Thyroid gland (tissue), 4 donors: ENCODE measurements around the gene PLA2G3. TPM values are rescaled to one million over a fixed set of nuclear protein-coding genes. Genes with fewer than 3 reads are reported as not detected.

Source experiments
- DNase-seq, 2 donors: peaks; one replicate each; pipeline ENCODE4 v3.0.0-alpha.2; 2019
- H3K27ac ChIP-seq, 3 donors: fragments of 200-600 bp; sonication (generic); 1 replicate in 2 of 3; 2 replicates in 1 of 3; pipeline ENCODE4 v1.5.1; 2016 to 2019; ENCODE audit warnings: mild to moderate bottlenecking in 1 of 3, moderate library complexity in 1 of 3
- H3K27me3 ChIP-seq: fragments of 200-600 bp; sonication (generic); one replicate; pipeline ENCODE4 v1.5.1; 2019
- H3K36me3 ChIP-seq, 2 donors: fragments of 200-600 bp; sonication (generic); one replicate each; pipeline ENCODE4 v1.5.1; 2016 to 2019
- H3K4me1 ChIP-seq, 2 donors: fragments of 200-600 bp; sonication (generic); one replicate each; pipeline ENCODE4 v1.5.1; 2017 to 2019
- H3K4me3 ChIP-seq, 3 donors: fragments of 200-600 bp; sonication (generic); replicated peaks in 1 of 3; 1 replicate in 2 of 3; 2 replicates in 1 of 3; pipeline ENCODE4 v1.5.1; 2016; ENCODE audit warnings: mild to moderate bottlenecking in 1 of 3
- H3K9me3 ChIP-seq: fragments of 200-600 bp; sonication (generic); one replicate; pipeline ENCODE4 v1.5.1; 2017
- CTCF ChIP-seq, 6 experiments: fragments of 200-600 bp in 3 of 6; fragments of 450-650 bp in 3 of 6; sonication (generic) in 3 of 6; IDR thresholded peaks; one replicate each; pipeline ENCODE4 v1.5.1; 2016 to 2019; ENCODE audit warnings: antibody characterized with exemption in 6 of 6, mild to moderate bottlenecking in 2 of 6, inconsistent platforms in 1 of 6, moderate library complexity in 1 of 6
- POLR2A ChIP-seq, 2 donors: fragments of 450-650 bp; IDR thresholded peaks; one replicate each; pipeline ENCODE4 v1.6.1; 2017; ENCODE audit warnings: antibody characterized with exemption in 2 of 2, mild to moderate bottlenecking in 2 of 2, moderate library complexity in 1 of 2
- WGBS, 2 donors: methylation state at CpG; one replicate each; pipeline ENCODE4 v1.1.5; 2017; 5-methylcytosine and 5-hydroxymethylcytosine counted together
- intact Hi-C: fragments of 100-400 bp; cut with DNase I; formaldehyde crosslinking; loops from one replicate; pipeline ENCODE4 v1.15.1; 2023
- total RNA-seq, 4 donors: library from RNA; depleted of rRNA; stranded (reverse); fragments of >200 nt; gene quantifications; one replicate each; pipeline ENCODE4 v1.2.3, GENCODE V29; 2016

Gene PLA2G3
- total RNA-seq, 4 donors from 2014 or later: 0.22 to 1.9 (median 0.83) TPM; not detected in 1

- 90 to 95% methylated on average over 22 to 27 of the region's 27 CpGs for WGBS, 2 donors
- Histone ChIP-seq H3K4me3 (no peak overlapping the region), H3K36me3 (peaks cover 27 to 33% of the 10 kb centered on the region in 2 donors), H3K27me3 (no peaks in the 10 kb centered on the region), H3K9me3 (no peaks in the 10 kb centered on the region), H3K4me1 (peaks cover 11 to 14% of the 10 kb centered on the region in 2 donors), H3K27ac (no peak overlapping the region)
- intact Hi-C loops: no loop called here
- TF ChIP-seq POLR2A (IDR thresholded peaks at IDR 0.05) (no peak), CTCF (IDR thresholded peaks at IDR 0.05) (no peak)
- no peak for DNase-seq
Measured at GRCh38 chr22:31096657-31097279, 43.5 kb downstream of the PLA2G3 start.

- H3K9me3 ChIP-seq: no peaks in the 10 kb centered on the region
- intact Hi-C loops: no loop called here
- H3K27ac ChIP-seq: no peak overlapping the region
- DNase-seq: no peak
- no peak overlapping the region for H3K4me3 ChIP-seq
- no peaks in the 10 kb centered on the region for H3K27me3 ChIP-seq
- peaks cover 38% of the 10 kb centered on the region in 2 donors for H3K36me3 ChIP-seq
- 88 to 96% methylated on average over 3 of the region's 3 CpGs for WGBS, 2 donors
- H3K4me1 ChIP-seq: peaks cover 11 to 14% of the 10 kb centered on the region in 2 donors
- no peak for TF ChIP-seq CTCF (IDR thresholded peaks at IDR 0.05)
- no peak for TF ChIP-seq POLR2A (IDR thresholded peaks at IDR 0.05)
Measured at GRCh38 chr22:31095637-31096249, 44.6 kb downstream of the PLA2G3 start.

- TF ChIP-seq POLR2A (IDR thresholded peaks at IDR 0.05) (no peak), CTCF (IDR thresholded peaks at IDR 0.05) (no peak)
- H3K27ac ChIP-seq: no peak overlapping the region
- peaks cover 11 to 14% of the 10 kb centered on the region in 2 donors for H3K4me1 ChIP-seq
- DNase-seq: no peak
- no peak overlapping the region for H3K4me3 ChIP-seq
- 91 to 92% methylated on average over 7 of the region's 7 CpGs for WGBS, 2 donors
- H3K9me3 ChIP-seq: no peaks in the 10 kb centered on the region
- peaks cover 39 to 41% of the 10 kb centered on the region in 2 donors for H3K36me3 ChIP-seq
- intact Hi-C loops: no loop called here
- no peaks in the 10 kb centered on the region for H3K27me3 ChIP-seq
Measured at GRCh38 chr22:31094741-31095140, 45.6 kb downstream of the PLA2G3 start.

GRCh38 chr22:31094021-31094551 lies 46.2 kb downstream of the PLA2G3 start:
- Histone ChIP-seq H3K4me1 (peaks cover 11 to 14% of the 10 kb centered on the region in 2 donors), H3K4me3 (no peak overlapping the region)

More at GRCh38 chr22:31094021-31094551, 46.2 kb downstream of the PLA2G3 start:
- no peak for TF ChIP-seq POLR2A (IDR thresholded peaks at IDR 0.05)
- TF ChIP-seq CTCF (IDR thresholded peaks at IDR 0.05): no peak
- peak overlapping the region in 1 of 3 donors; percentile 66 for H3K27ac ChIP-seq
- H3K36me3 ChIP-seq: peaks cover 36 to 40% of the 10 kb centered on the region in 2 donors
- DNase-seq: peak; percentile 50 to 64
- no peaks in the 10 kb centered on the region for H3K27me3 ChIP-seq
- H3K9me3 ChIP-seq: no peaks in the 10 kb centered on the region
- intact Hi-C loops: no loop called here
- 60 to 68% methylated on average over 4 to 5 of the region's 5 CpGs for WGBS, 2 donors
